DMS153 treated with DMSO at 0.1 percent for 48 hours (cell line): ENCODE measurements around the gene SLC44A3.
"Not testable (repeated sequence)": the region's sequence is repeated elsewhere in the genome, so short reads cannot be mapped to it uniquely, and the experiment has no call there.

Experiments used
- DNase-seq: peaks from one replicate; lab custom pipeline; 2025; ENCODE audit not compliant: unreplicated experiment; lab: John Stamatoyannopoulos, UW

SLC44A3 gene

DNA sequence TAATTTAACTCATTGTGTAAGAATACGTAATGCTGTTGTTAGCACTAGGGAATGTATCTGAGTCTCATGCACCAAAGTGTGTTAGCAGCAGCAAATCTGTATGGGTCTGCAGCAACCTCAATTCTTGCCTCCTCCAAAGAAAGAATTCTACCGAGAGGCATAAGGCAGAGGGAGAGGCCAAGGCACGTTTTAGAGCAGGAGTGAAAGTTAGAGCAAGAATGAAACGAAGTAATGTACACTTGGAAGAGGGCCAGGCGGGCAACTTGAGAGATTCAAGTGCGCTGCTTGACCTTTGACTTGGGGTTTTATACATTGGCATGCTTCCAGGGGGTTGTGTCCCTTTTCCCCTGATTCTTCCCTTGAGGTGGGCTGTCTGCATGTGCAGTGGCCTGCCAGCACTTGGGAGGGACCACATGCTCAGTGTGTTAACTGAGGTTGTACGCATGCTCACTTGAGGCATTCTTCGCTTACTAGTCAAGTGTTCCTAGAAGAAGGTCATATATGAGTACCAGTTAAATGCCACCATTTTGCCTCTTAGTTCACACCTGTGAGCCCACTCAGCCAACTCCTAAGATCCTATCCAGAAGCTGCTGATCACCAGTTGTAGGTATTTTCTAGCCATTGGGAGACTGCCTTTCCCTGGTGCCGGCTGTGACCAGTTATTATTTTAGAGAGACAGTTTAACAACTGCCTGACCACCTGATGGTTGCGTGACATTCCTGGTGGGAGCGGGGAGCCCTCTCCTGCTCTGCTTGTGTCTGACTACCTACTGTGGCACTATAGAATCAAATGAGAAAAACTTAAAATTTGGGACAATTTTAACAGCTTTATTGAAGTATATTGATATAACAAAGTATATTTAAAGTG lies 109.4 kb downstream of the SLC44A3 start:
- DNase-seq: no peak

DNA sequence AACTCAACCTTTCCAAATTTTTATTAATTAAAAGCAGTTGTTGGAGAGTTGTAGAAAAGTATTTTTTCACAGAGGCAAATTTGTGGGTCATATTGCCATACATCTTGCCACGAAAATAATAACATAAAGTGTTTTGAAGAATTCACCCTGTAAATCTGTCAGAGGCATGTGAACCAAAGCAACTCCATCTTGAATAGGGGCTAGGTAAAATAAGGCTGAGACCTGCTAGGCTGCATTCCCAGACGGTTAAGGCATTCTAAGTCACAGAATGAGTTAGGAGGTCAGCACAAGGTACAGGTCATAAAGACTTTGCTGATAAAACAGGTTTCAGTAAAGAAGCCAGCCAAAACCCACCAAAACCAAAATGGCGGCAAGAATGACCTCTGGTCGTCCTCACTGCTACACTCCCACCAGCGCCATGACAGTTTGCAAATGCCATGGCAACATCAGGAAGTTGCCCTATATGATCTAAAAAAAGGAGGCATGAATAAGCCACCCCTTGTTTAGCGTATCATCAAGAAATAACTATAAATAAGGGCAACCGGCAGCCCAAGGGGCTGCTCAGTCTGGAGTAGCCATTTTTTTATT lies 111.2 kb downstream of the SLC44A3 start:
- DNase-seq: no peak

DNA sequence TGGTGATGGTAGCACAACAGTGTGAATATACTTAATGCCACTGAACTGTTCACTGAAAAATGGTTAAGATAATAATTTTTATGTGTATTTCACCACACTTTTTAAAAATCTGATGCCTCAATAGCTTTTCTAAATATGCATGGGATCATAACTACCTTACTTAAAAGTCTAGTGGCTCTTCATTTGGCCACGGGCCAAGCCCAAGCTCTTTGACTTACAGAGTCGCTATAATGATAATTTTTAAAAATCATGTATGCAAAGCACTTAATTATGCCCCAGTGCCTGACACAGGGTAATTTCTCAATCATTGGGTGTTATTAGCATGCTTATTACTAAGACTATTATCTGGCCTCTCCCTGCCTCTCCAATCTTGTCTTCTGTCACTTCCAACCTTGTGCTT lies 114.4 kb downstream of the SLC44A3 start:
- no peak for DNase-seq

GRCh38 chr1:94935034-94935433 lies 114.9 kb downstream of the SLC44A3 start:
- no peak for DNase-seq

- no peak for DNase-seq
These were observed 115.3 kb downstream of the SLC44A3 start for GRCh38 chr1:94935476-94935875.

DNA sequence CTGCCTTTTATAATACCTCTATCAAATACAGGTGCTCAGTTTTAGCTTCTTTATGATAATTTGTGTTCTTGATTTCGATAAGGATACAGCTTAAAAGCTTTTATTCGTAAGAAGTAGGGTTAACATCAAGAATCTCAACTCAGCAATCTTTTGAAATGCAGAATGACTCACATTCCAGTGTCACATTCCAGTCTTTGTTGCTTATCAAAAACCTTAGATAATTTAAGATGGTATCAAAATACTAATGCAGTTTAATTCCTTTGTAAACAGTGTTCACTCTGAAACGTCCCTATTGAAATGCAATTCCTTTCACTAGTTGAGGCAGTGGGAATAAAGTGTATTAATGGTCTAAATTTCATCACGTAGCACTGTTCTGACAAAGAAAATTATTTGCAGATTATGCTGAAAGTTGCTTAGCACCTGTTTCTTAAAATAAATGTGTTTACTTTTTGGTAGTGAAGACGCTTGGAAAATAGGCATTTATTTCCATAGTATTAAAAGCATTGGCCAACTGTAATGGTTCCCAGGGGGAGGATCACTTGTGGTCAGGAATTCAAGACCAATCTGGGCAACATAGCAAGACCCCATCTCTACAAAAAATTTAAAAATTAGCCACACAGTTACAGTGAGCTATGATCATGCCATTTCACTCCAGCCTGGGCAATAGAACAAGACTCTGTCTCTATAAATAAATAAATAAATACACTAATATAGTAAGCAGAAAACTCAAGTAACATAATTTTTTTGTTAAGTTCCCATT lies 116.9 kb downstream of the SLC44A3 start:
- DNase-seq: no peak

DNA sequence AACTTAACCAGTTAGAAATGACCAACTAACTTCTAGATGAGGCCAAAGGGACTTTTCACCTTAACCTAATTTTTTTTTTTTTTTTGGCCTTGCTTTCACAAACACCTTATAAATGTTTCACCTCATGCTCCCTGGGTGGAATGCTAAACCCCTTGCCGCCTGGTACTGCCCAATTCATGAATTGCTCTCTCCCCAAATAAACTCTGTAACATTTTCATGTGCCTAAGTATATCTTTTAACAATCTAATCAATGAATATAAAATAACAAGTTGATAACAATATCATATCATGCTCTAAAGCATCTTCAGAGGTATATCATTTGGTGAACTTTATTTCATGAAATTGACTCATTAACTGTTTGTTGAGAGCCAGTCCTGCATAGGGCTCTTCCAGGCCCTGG lies 117.7 kb downstream of the SLC44A3 start:
- DNase-seq: no peak

- DNase-seq: no peak
These were observed 120.6 kb downstream of the SLC44A3 start for GRCh38 chr1:94940738-94941137.

GRCh38 chr1:94941480-94941879 lies 121.3 kb downstream of the SLC44A3 start:
- not testable (repeated sequence) for DNase-seq

DNA sequence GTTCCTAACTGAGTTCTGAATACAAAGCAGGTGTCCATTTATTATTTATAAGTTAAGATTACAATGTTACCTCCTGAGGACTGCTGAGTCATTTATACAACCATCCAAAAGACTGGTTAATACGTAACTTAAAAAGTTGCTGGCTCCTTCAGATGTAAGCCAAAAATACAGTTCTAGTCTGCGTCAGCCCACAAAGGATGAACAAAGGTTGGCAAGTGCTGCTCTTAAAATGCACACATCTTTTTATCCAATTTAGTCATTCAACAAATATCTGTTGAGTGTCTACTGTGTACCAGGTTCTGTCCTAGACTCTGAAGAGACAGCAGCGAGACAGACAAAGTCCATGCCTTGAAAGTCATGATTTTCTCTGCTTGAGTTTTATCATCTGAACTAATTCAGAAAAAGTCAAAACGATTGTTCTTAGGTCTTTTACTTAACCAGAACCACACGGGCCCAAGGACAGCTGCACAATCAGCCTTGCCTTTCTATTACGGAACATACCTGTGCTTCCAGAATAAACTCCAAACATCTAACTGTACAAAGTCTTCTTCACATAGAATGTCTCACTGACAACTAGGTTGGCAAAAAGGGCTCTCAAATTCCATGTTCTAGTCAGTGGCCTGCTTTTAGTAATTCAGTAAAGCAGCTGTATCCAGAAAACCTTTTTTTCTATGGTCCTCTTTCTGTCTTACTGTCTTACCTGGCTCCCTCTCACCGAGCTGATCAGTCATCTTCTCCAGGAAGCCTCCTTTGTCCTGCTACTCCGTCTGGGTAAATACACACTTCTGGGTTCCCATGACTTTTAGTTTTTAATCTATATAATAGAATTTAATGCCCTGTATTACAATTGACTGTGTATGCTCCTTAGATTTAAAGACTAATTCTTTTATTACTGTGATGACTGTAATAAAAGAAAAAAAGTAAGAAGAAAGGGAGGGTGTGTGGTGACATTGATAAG lies 122.3 kb downstream of the SLC44A3 start:
- DNase-seq: no peak
